ENCODE measurements around the gene DGCR2. TPM values are rescaled to one million over a fixed set of nuclear protein-coding genes. Genes with fewer than 3 reads are reported as not detected.

The DGCR2 gene
- total and polyA plus RNA-seq, 2 donors (not counting 1 experiment from before 2014, with no cell fraction given) = 34.3 to 39.5 TPM

GRCh38 chr22:19050117-19050516 lies 72.1 kb downstream of the DGCR2 start:
- no peaks in the 10 kb centered on the region for H3K27me3 ChIP-seq (ENCODE audit: control insufficient read depth, insufficient read depth, low read length)
- H3K4me3 ChIP-seq (replicated peaks in 1 of 4; ENCODE audit: control extremely low read depth in 1 of 4, insufficient read depth in 1 of 4, low read depth in 3 of 4, low read length in 4 of 4) = no peak overlapping the region
- no peak overlapping the region for H3K9ac ChIP-seq (ENCODE audit: insufficient read depth, low read length)
- DNase-seq (ENCODE audit: low read depth in 2 of 2) = no peak
- H3K79me2 ChIP-seq (ENCODE audit: control insufficient read depth, insufficient read depth, low read length) = no peaks in the 10 kb centered on the region
- H3K27ac ChIP-seq (ENCODE audit: insufficient read depth, low read length) = no peak overlapping the region
- TF ChIP-seq, protein P1, sequence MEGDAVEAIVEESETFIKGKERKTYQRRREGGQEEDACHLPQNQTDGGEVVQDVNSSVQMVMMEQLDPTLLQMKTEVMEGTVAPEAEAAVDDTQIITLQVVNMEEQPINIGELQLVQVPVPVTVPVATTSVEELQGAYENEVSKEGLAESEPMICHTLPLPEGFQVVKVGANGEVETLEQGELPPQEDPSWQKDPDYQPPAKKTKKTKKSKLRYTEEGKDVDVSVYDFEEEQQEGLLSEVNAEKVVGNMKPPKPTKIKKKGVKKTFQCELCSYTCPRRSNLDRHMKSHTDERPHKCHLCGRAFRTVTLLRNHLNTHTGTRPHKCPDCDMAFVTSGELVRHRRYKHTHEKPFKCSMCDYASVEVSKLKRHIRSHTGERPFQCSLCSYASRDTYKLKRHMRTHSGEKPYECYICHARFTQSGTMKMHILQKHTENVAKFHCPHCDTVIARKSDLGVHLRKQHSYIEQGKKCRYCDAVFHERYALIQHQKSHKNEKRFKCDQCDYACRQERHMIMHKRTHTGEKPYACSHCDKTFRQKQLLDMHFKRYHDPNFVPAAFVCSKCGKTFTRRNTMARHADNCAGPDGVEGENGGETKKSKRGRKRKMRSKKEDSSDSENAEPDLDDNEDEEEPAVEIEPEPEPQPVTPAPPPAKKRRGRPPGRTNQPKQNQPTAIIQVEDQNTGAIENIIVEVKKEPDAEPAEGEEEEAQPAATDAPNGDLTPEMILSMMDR (conservative IDR thresholded peaks at IDR 0.05 in 1 of 2, IDR thresholded peaks at IDR 0.05 in 1 of 2; ENCODE audit: low read depth in 1 of 2, low read length in 2 of 2) = no peak
- no peak for TF ChIP-seq EZH2 (IDR thresholded peaks at IDR 0.05; ENCODE audit: low read length, missing control alignments)
- H3K36me3 ChIP-seq (ENCODE audit: control insufficient read depth, insufficient read depth, low read length) = peaks cover 10% of the 10 kb centered on the region
- no peak overlapping the region for H3K4me2 ChIP-seq (ENCODE audit: extremely low read depth, insufficient read depth, low read length)
- H4K20me1 ChIP-seq (ENCODE audit: control insufficient read depth, extremely low read depth, insufficient read depth, low read length) = no peaks in the 10 kb centered on the region
- no peaks in the 10 kb centered on the region for H3K9me3 ChIP-seq (ENCODE audit: control insufficient read depth, insufficient read depth, low read depth, low read length)
- no peaks in the 10 kb centered on the region for H3K4me1 ChIP-seq (ENCODE audit: control insufficient read depth, extremely low read depth, insufficient read depth, low read length)
- H2AFZ ChIP-seq (ENCODE audit: low read length) = no peak overlapping the region

- no peak for TF ChIP-seq EZH2 (IDR thresholded peaks at IDR 0.05; ENCODE audit: low read length, missing control alignments)
- TF ChIP-seq, protein P1 (conservative IDR thresholded peaks at IDR 0.05 in 1 of 2, IDR thresholded peaks at IDR 0.05 in 1 of 2; ENCODE audit: low read depth in 1 of 2, low read length in 2 of 2) = no peak
- H3K4me2 ChIP-seq (ENCODE audit: extremely low read depth, insufficient read depth, low read length) = no peak overlapping the region
- H3K9ac ChIP-seq (ENCODE audit: insufficient read depth, low read length) = no peak overlapping the region
- no peaks in the 10 kb centered on the region for H3K9me3 ChIP-seq (ENCODE audit: control insufficient read depth, insufficient read depth, low read depth, low read length)
- peaks cover 13% of the 10 kb centered on the region for H3K36me3 ChIP-seq (ENCODE audit: control insufficient read depth, insufficient read depth, low read length)
- H4K20me1 ChIP-seq (ENCODE audit: control insufficient read depth, extremely low read depth, insufficient read depth, low read length) = no peaks in the 10 kb centered on the region
- H2AFZ ChIP-seq (ENCODE audit: low read length) = no peak overlapping the region
- H3K79me2 ChIP-seq (ENCODE audit: control insufficient read depth, insufficient read depth, low read length) = no peaks in the 10 kb centered on the region
- no peak overlapping the region for H3K27ac ChIP-seq (ENCODE audit: insufficient read depth, low read length)
- DNase-seq (ENCODE audit: low read depth in 2 of 2) = no peak
- H3K4me1 ChIP-seq (ENCODE audit: control insufficient read depth, extremely low read depth, insufficient read depth, low read length) = no peaks in the 10 kb centered on the region
- no peak overlapping the region for H3K4me3 ChIP-seq (replicated peaks in 1 of 4; ENCODE audit: control extremely low read depth in 1 of 4, insufficient read depth in 1 of 4, low read depth in 3 of 4, low read length in 4 of 4)
- no peaks in the 10 kb centered on the region for H3K27me3 ChIP-seq (ENCODE audit: control insufficient read depth, insufficient read depth, low read length)
Measured at GRCh38 chr22:19048531-19048930, 73.7 kb downstream of the DGCR2 start.

GRCh38 chr22:19047993-19048392 lies 74.2 kb downstream of the DGCR2 start:
- Histone ChIP-seq H3K4me3 (replicated peaks in 1 of 4; ENCODE audit: control extremely low read depth in 1 of 4, insufficient read depth in 1 of 4, low read depth in 3 of 4, low read length in 4 of 4) (no peak overlapping the region), H3K9ac (ENCODE audit: insufficient read depth, low read length) (no peak overlapping the region), H3K27me3 (ENCODE audit: control insufficient read depth, insufficient read depth, low read length) (no peaks in the 10 kb centered on the region), H3K9me3 (ENCODE audit: control insufficient read depth, insufficient read depth, low read depth, low read length) (no peaks in the 10 kb centered on the region), H2AFZ (ENCODE audit: low read length) (no peak overlapping the region), H3K4me2 (ENCODE audit: extremely low read depth, insufficient read depth, low read length) (no peak overlapping the region), H3K27ac (ENCODE audit: insufficient read depth, low read length) (no peak overlapping the region), H4K20me1 (ENCODE audit: control insufficient read depth, extremely low read depth, insufficient read depth, low read length) (no peaks in the 10 kb centered on the region), H3K4me1 (ENCODE audit: control insufficient read depth, extremely low read depth, insufficient read depth, low read length) (no peaks in the 10 kb centered on the region), H3K79me2 (ENCODE audit: control insufficient read depth, insufficient read depth, low read length) (no peaks in the 10 kb centered on the region), H3K36me3 (ENCODE audit: control insufficient read depth, insufficient read depth, low read length) (peaks cover 13% of the 10 kb centered on the region)
- no peak for TF ChIP-seq EZH2 (IDR thresholded peaks at IDR 0.05; ENCODE audit: low read length, missing control alignments)
- TF ChIP-seq, protein P1 (conservative IDR thresholded peaks at IDR 0.05 in 1 of 2, IDR thresholded peaks at IDR 0.05 in 1 of 2; ENCODE audit: low read depth in 1 of 2, low read length in 2 of 2) = no peak
- no peak for DNase-seq (ENCODE audit: low read depth in 2 of 2)
